ENCODE results near the gene JAKMIP2. TPM values are rescaled to one million over a fixed set of nuclear protein-coding genes. Genes with fewer than 3 reads are reported as not detected.

The JAKMIP2 gene
- total RNA-seq, 1 experiment from 2014 or later: 1.2 TPM

- Histone ChIP-seq H3K9me3 (no peaks in the 10 kb centered on the region), H3K4me1 (no peaks in the 10 kb centered on the region), H3K27me3 (replicated peaks; ENCODE audit: control insufficient read depth, insufficient read depth, low read length) (no peaks in the 10 kb centered on the region), H3K4me3 (ENCODE audit: low read depth, low read length) (no peak overlapping the region), H3K36me3 (ENCODE audit: control insufficient read depth, insufficient read depth, low read length) (no peaks in the 10 kb centered on the region)
- no peaks in the 10 kb centered on the region for H3K27me3 Mint-ChIP-seq (ENCODE audit: insufficient read depth, unreplicated experiment)
- no peak overlapping the region for H3K27ac Mint-ChIP-seq (ENCODE audit: unreplicated experiment)
- DNase-seq: no peak
- no peak for TF ChIP-seq CTCF (IDR thresholded peaks at IDR 0.05; ENCODE audit: insufficient read depth in 1 of 2, low read depth in 1 of 2, low read length in 1 of 2, severe bottlenecking in 1 of 2, unreplicated experiment in 1 of 2)
- no peaks in the 10 kb centered on the region for H3K36me3 Mint-ChIP-seq (ENCODE audit: insufficient read depth, unreplicated experiment)
- intact Hi-C loops (cut with micrococcal nuclease; ENCODE audit: unreplicated experiment): no loop called here
- ChIA-PET POLR2A (no interaction called here), CTCF (no interaction called here)
- peaks cover 17% of the 10 kb centered on the region for H3K9me3 Mint-ChIP-seq (ENCODE audit: unreplicated experiment)
- BruUV-seq (replicated peaks): no TSS peak
- H3K4me3 Mint-ChIP-seq (ENCODE audit: unreplicated experiment): no peak overlapping the region
- peaks cover 7% of the 10 kb centered on the region for H3K4me1 Mint-ChIP-seq (ENCODE audit: low read depth, unreplicated experiment)
Measured at GRCh38 chr5:147789820-147790219, 7.3 kb upstream of the JAKMIP2 start.

- Mint-ChIP-seq H3K4me3 (ENCODE audit: unreplicated experiment) (no peak overlapping the region), H3K27me3 (ENCODE audit: insufficient read depth, unreplicated experiment) (no peaks in the 10 kb centered on the region), H3K27ac (ENCODE audit: unreplicated experiment) (no peak overlapping the region), H3K4me1 (ENCODE audit: low read depth, unreplicated experiment) (peaks cover 7% of the 10 kb centered on the region), H3K36me3 (ENCODE audit: insufficient read depth, unreplicated experiment) (no peaks in the 10 kb centered on the region), H3K9me3 (ENCODE audit: unreplicated experiment) (peaks cover 17% of the 10 kb centered on the region)
- BruUV-seq (replicated peaks): no TSS peak
- Histone ChIP-seq H3K4me3 (ENCODE audit: low read depth, low read length) (no peak overlapping the region), H3K27me3 (replicated peaks; ENCODE audit: control insufficient read depth, insufficient read depth, low read length) (no peaks in the 10 kb centered on the region), H3K36me3 (ENCODE audit: control insufficient read depth, insufficient read depth, low read length) (no peaks in the 10 kb centered on the region), H3K9me3 (no peaks in the 10 kb centered on the region), H3K4me1 (no peaks in the 10 kb centered on the region)
- ChIA-PET POLR2A (no interaction called here), CTCF (interaction anchor here (0.7 kb wide), 1 partner anchor 248 kb away, joined by 3 read pairs; no protein-coding TSS in a partner anchor)
- intact Hi-C loops (cut with micrococcal nuclease; ENCODE audit: unreplicated experiment): no loop called here
- no peak for TF ChIP-seq CTCF (IDR thresholded peaks at IDR 0.05; ENCODE audit: insufficient read depth in 1 of 2, low read depth in 1 of 2, low read length in 1 of 2, severe bottlenecking in 1 of 2, unreplicated experiment in 1 of 2)
- no peak for DNase-seq
Measured at GRCh38 chr5:147788023-147788422, 5.5 kb upstream of the JAKMIP2 start.

GRCh38 chr5:147786142-147786541, 3.6 kb upstream of the JAKMIP2 start:
- no peak overlapping the region for H3K4me3 ChIP-seq (ENCODE audit: low read depth, low read length)
- no peaks in the 10 kb centered on the region for H3K36me3 ChIP-seq (ENCODE audit: control insufficient read depth, insufficient read depth, low read length)
- BruUV-seq (replicated peaks): no TSS peak
- POLR2A ChIA-PET: no interaction called here
- H3K9me3 ChIP-seq: no peaks in the 10 kb centered on the region
- DNase-seq: no peak
- no peak overlapping the region for H3K4me3 Mint-ChIP-seq (ENCODE audit: unreplicated experiment)
- CTCF ChIA-PET: interaction anchor here (0.7 kb wide), 1 partner anchor 1479 kb away, joined by 8 read pairs; no protein-coding TSS in a partner anchor
- no peaks in the 10 kb centered on the region for H3K27me3 ChIP-seq (replicated peaks; ENCODE audit: control insufficient read depth, insufficient read depth, low read length)
- intact Hi-C loops (cut with micrococcal nuclease; ENCODE audit: unreplicated experiment): no loop called here
- H3K4me1 Mint-ChIP-seq (ENCODE audit: low read depth, unreplicated experiment): peaks cover 7% of the 10 kb centered on the region
- no peaks in the 10 kb centered on the region for H3K4me1 ChIP-seq
- peaks cover 17% of the 10 kb centered on the region for H3K9me3 Mint-ChIP-seq (ENCODE audit: unreplicated experiment)
- no peaks in the 10 kb centered on the region for H3K27me3 Mint-ChIP-seq (ENCODE audit: insufficient read depth, unreplicated experiment)
- no peaks in the 10 kb centered on the region for H3K36me3 Mint-ChIP-seq (ENCODE audit: insufficient read depth, unreplicated experiment)
- no peak for TF ChIP-seq CTCF (IDR thresholded peaks at IDR 0.05; ENCODE audit: insufficient read depth in 1 of 2, low read depth in 1 of 2, low read length in 1 of 2, severe bottlenecking in 1 of 2, unreplicated experiment in 1 of 2)
- no peak overlapping the region for H3K27ac Mint-ChIP-seq (ENCODE audit: unreplicated experiment)
